ENCODE data around the gene MED7.
A peak's percentile ranks its signal among the peaks of the same experiment; 100 is the strongest.

MED7 gene

GRCh38 chr5:157142317-157143126, at the start of gene MED7:
TSS of gene MED7 (minus strand) at chr5:157142865. CDS start at chr5:157139431, 3,434 bp downstream.
- peak; percentile 99 for DNase-seq

- DNase-seq, result peak; percentile 40
These were observed 46.6 kb upstream of the MED7 start for GRCh38 chr5:157189223-157189622.

- no peak for DNase-seq
These were observed 45.6 kb upstream of the MED7 start for GRCh38 chr5:157188270-157188669.

- DNase-seq, result peak; percentile 49
These were observed 44.5 kb upstream of the MED7 start for GRCh38 chr5:157187046-157187754.

- no peak for DNase-seq
These were observed 43.8 kb upstream of the MED7 start for GRCh38 chr5:157186309-157187045.

- DNase-seq, result peak; percentile 51
These were observed 42.5 kb upstream of the MED7 start for GRCh38 chr5:157185122-157185521.

- DNase-seq, result no peak
These were observed 41.5 kb upstream of the MED7 start for GRCh38 chr5:157184117-157184670.

- peak; percentile 46 for DNase-seq
These were observed 39.6 kb upstream of the MED7 start for GRCh38 chr5:157182143-157182757.

GRCh38 chr5:157180374-157181264, 38.0 kb upstream of the MED7 start, which contains the start of gene ITK:
TSS of gene ITK (plus strand) at chr5:157180840. CDS start at chr5:157180978, 138 bp downstream.
- peak; percentile 86 for DNase-seq

- no peak for DNase-seq
These were observed 36.3 kb upstream of the MED7 start for GRCh38 chr5:157178966-157179365.

GRCh38 chr5:157177953-157178352, 35.3 kb upstream of the MED7 start:
- DNase-seq, result peak; percentile 64

GRCh38 chr5:157175071-157175612, 32.5 kb upstream of the MED7 start:
- no peak for DNase-seq

GRCh38 chr5:157172403-157172802, 29.7 kb upstream of the MED7 start:
- peak; percentile 89 for DNase-seq

GRCh38 chr5:157168286-157168685, 25.6 kb upstream of the MED7 start:
- DNase-seq, result no peak

GRCh38 chr5:157167214-157167621, 24.6 kb upstream of the MED7 start:
- peak; percentile 54 for DNase-seq

- DNase-seq, result no peak
These were observed 23.8 kb upstream of the MED7 start, which contains the start of gene GARIN3 for GRCh38 chr5:157166214-157167213. TSS of gene GARIN3 (minus strand) at chr5:157166264. CDS start at chr5:157166168, 96 bp downstream.

GRCh38 chr5:157165668-157166067, 23.0 kb upstream of the MED7 start:
- no peak for DNase-seq

GRCh38 chr5:157165261-157165660, 22.6 kb upstream of the MED7 start:
- DNase-seq, result no peak

GRCh38 chr5:157164521-157164920, 21.9 kb upstream of the MED7 start:
- no peak for DNase-seq
